IMR-90 (cell line): ENCODE measurements around the gene PMEPA1.

ENCODE experiments used
- CEBPB ChIP-seq: IDR thresholded peaks from 2 replicates; pipeline ENCODE4 v1.6.1; 2012; ENCODE audit warnings: low read depth, low read length, improper control_type of control experiment
- FOS ChIP-seq: fragments of 150-350 bp; IDR thresholded peaks from 2 replicates; pipeline ENCODE4 v1.6.1; 2016; ENCODE audit warnings: low read depth, low read length
- MAFK ChIP-seq: IDR thresholded peaks from 2 replicates; pipeline ENCODE4 v1.6.1; 2012; ENCODE audit warnings: low read depth, low read length, improper control_type of control experiment
- MAZ ChIP-seq: IDR thresholded peaks from 2 replicates; pipeline ENCODE4 v1.6.1; 2012; ENCODE audit warnings: low read depth, mild to moderate bottlenecking, low read length, improper control_type of control experiment, moderate library complexity, borderline replicate concordance
- POLR2A ChIP-seq: IDR thresholded peaks from 2 replicates; pipeline ENCODE4 v1.6.1; 2012; ENCODE audit warnings: mild to moderate bottlenecking, low read depth, low read length
- RAD21 ChIP-seq: IDR thresholded peaks from 2 replicates; pipeline ENCODE4 v1.6.1; 2012; ENCODE audit warnings: low read length, improper control_type of control experiment
- RCOR1 ChIP-seq: IDR thresholded peaks from 2 replicates; pipeline ENCODE4 v1.6.1; 2012; ENCODE audit warnings: mild to moderate bottlenecking, low read length, improper control_type of control experiment; ENCODE audit not compliant: insufficient replicate concordance
- SMC3 ChIP-seq: fragments of 150-350 bp; IDR thresholded peaks from 2 replicates; pipeline ENCODE4 v1.6.1; 2016; ENCODE audit warnings: low read depth, mild to moderate bottlenecking, antibody characterized with exemption, low read length, moderate library complexity
- TF ChIP-seq, protein P1 (sequence below): conservative IDR thresholded peaks from 2 replicates; pipeline ENCODE4 v1.5.1; 2012; ENCODE audit warnings: mild to moderate bottlenecking, low read depth, low read length, improper control_type of control experiment

DNA sequence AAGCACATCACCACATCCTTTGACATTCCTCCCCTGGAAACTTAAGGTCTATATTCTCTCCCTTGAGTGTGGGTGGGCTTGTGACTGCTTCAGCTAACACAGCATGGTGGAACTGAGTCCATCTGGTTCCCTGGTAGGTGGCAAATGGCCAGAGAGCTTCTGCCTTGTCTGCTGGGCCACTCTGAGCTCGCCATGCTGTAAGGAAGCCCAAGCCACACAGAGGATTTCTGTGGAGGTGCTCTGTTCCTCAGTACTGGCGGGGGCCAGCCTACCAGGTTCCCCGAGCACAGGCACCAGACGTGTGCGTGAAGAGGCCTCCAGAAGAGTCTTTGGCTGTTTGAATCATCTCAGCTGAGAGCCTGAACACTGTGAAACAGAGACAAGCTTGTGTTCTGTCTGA lies 41.6 kb upstream of the PMEPA1 start:
- TF ChIP-seq, protein P1, sequence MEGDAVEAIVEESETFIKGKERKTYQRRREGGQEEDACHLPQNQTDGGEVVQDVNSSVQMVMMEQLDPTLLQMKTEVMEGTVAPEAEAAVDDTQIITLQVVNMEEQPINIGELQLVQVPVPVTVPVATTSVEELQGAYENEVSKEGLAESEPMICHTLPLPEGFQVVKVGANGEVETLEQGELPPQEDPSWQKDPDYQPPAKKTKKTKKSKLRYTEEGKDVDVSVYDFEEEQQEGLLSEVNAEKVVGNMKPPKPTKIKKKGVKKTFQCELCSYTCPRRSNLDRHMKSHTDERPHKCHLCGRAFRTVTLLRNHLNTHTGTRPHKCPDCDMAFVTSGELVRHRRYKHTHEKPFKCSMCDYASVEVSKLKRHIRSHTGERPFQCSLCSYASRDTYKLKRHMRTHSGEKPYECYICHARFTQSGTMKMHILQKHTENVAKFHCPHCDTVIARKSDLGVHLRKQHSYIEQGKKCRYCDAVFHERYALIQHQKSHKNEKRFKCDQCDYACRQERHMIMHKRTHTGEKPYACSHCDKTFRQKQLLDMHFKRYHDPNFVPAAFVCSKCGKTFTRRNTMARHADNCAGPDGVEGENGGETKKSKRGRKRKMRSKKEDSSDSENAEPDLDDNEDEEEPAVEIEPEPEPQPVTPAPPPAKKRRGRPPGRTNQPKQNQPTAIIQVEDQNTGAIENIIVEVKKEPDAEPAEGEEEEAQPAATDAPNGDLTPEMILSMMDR: no peak
- TF ChIP-seq RCOR1: no peak
- TF ChIP-seq CEBPB: no peak
- no peak for TF ChIP-seq POLR2A
- no peak for TF ChIP-seq RAD21
- no peak for TF ChIP-seq FOS
- TF ChIP-seq SMC3: no peak
- TF ChIP-seq MAZ: no peak
- TF ChIP-seq MAFK: no peak
